Measurements from ENCODE around the gene TREH.

Gene TREH

GRCh38 chr11:118650366-118650765, 29.1 kb downstream of the TREH start:
- Mint-ChIP-seq H3K4me1 (ENCODE audit: low read depth) (peaks cover 9% of the 10 kb centered on the region), H3K9me3 (ENCODE audit: low read depth) (no peaks in the 10 kb centered on the region)

GRCh38 chr11:118649941-118650340, 29.5 kb downstream of the TREH start:
- peaks cover 9% of the 10 kb centered on the region for H3K4me1 Mint-ChIP-seq (ENCODE audit: low read depth)
- H3K36me3 Mint-ChIP-seq, result peaks cover 2% of the 10 kb centered on the region
- H3K9me3 Mint-ChIP-seq (ENCODE audit: low read depth), result no peaks in the 10 kb centered on the region
- no peak overlapping the region for H3K4me3 Mint-ChIP-seq
- no peaks in the 10 kb centered on the region for H3K27me3 Mint-ChIP-seq
- H3K27ac Mint-ChIP-seq, result no peak overlapping the region

More at GRCh38 chr11:118650366-118650765, 29.1 kb downstream of the TREH start:
- H3K27ac Mint-ChIP-seq, result no peak overlapping the region
- no peak overlapping the region for H3K4me3 Mint-ChIP-seq
- H3K27me3 Mint-ChIP-seq, result no peaks in the 10 kb centered on the region
- H3K36me3 Mint-ChIP-seq, result peaks cover 2% of the 10 kb centered on the region

- Mint-ChIP-seq H3K27ac (no peak overlapping the region), H3K9me3 (ENCODE audit: low read depth) (no peaks in the 10 kb centered on the region), H3K27me3 (no peaks in the 10 kb centered on the region), H3K4me3 (no peak overlapping the region), H3K36me3 (peaks cover 2% of the 10 kb centered on the region), H3K4me1 (ENCODE audit: low read depth) (peaks cover 9% of the 10 kb centered on the region)
Observed at GRCh38 chr11:118648291-118648690, 31.2 kb downstream of the TREH start.

GRCh38 chr11:118646393-118646792, 33.1 kb downstream of the TREH start:
- H3K36me3 Mint-ChIP-seq, result peaks cover 2% of the 10 kb centered on the region
- no peaks in the 10 kb centered on the region for H3K9me3 Mint-ChIP-seq (ENCODE audit: low read depth)
- H3K27ac Mint-ChIP-seq, result no peak overlapping the region
- peaks cover 2% of the 10 kb centered on the region for H3K4me1 Mint-ChIP-seq (ENCODE audit: low read depth)
- no peaks in the 10 kb centered on the region for H3K27me3 Mint-ChIP-seq
- no peak overlapping the region for H3K4me3 Mint-ChIP-seq

- no peaks in the 10 kb centered on the region for H3K27me3 Mint-ChIP-seq
- peaks cover 2% of the 10 kb centered on the region for H3K4me1 Mint-ChIP-seq (ENCODE audit: low read depth)
- H3K9me3 Mint-ChIP-seq (ENCODE audit: low read depth), result no peaks in the 10 kb centered on the region
- H3K4me3 Mint-ChIP-seq, result no peak overlapping the region
- H3K27ac Mint-ChIP-seq, result no peak overlapping the region
- H3K36me3 Mint-ChIP-seq, result no peaks in the 10 kb centered on the region
Observed at GRCh38 chr11:118645066-118645715, 34.3 kb downstream of the TREH start.

- H3K27ac Mint-ChIP-seq, result no peak overlapping the region
- no peaks in the 10 kb centered on the region for H3K36me3 Mint-ChIP-seq
- H3K4me1 Mint-ChIP-seq (ENCODE audit: low read depth), result peaks cover 2% of the 10 kb centered on the region
- no peak overlapping the region for H3K4me3 Mint-ChIP-seq
- no peaks in the 10 kb centered on the region for H3K27me3 Mint-ChIP-seq
- no peaks in the 10 kb centered on the region for H3K9me3 Mint-ChIP-seq (ENCODE audit: low read depth)
Observed at GRCh38 chr11:118644496-118644895, 35.0 kb downstream of the TREH start.

- Mint-ChIP-seq H3K4me1 (ENCODE audit: low read depth) (peaks cover 2% of the 10 kb centered on the region), H3K27me3 (no peaks in the 10 kb centered on the region), H3K36me3 (no peaks in the 10 kb centered on the region), H3K9me3 (ENCODE audit: low read depth) (no peaks in the 10 kb centered on the region), H3K27ac (no peak overlapping the region), H3K4me3 (no peak overlapping the region)
Observed at GRCh38 chr11:118643995-118644345, 35.5 kb downstream of the TREH start.

GRCh38 chr11:118643142-118643994, 36.1 kb downstream of the TREH start:
- H3K9me3 Mint-ChIP-seq (ENCODE audit: low read depth), result no peaks in the 10 kb centered on the region
- no peaks in the 10 kb centered on the region for H3K36me3 Mint-ChIP-seq
- no peaks in the 10 kb centered on the region for H3K27me3 Mint-ChIP-seq
- peaks cover 2% of the 10 kb centered on the region for H3K4me1 Mint-ChIP-seq (ENCODE audit: low read depth)
- no peak overlapping the region for H3K4me3 Mint-ChIP-seq
- no peak overlapping the region for H3K27ac Mint-ChIP-seq

- Mint-ChIP-seq H3K27me3 (no peaks in the 10 kb centered on the region), H3K4me1 (ENCODE audit: low read depth) (peaks cover 2% of the 10 kb centered on the region), H3K27ac (no peak overlapping the region), H3K36me3 (no peaks in the 10 kb centered on the region), H3K4me3 (no peak overlapping the region), H3K9me3 (ENCODE audit: low read depth) (no peaks in the 10 kb centered on the region)
Observed at GRCh38 chr11:118641397-118642019, 37.9 kb downstream of the TREH start.

- Mint-ChIP-seq H3K36me3 (no peaks in the 10 kb centered on the region), H3K4me1 (ENCODE audit: low read depth) (peaks cover 2% of the 10 kb centered on the region), H3K4me3 (no peak overlapping the region)
Observed at GRCh38 chr11:118640332-118641154, 38.9 kb downstream of the TREH start.

GRCh38 chr11:118639899-118640298, 39.6 kb downstream of the TREH start:
- H3K27me3 Mint-ChIP-seq, result no peaks in the 10 kb centered on the region
- H3K27ac Mint-ChIP-seq, result no peak overlapping the region
- no peak overlapping the region for H3K4me3 Mint-ChIP-seq
- no peaks in the 10 kb centered on the region for H3K36me3 Mint-ChIP-seq
- no peaks in the 10 kb centered on the region for H3K9me3 Mint-ChIP-seq (ENCODE audit: low read depth)
- H3K4me1 Mint-ChIP-seq (ENCODE audit: low read depth), result peaks cover 2% of the 10 kb centered on the region

More at GRCh38 chr11:118640332-118641154, 38.9 kb downstream of the TREH start:
- Mint-ChIP-seq H3K27me3 (no peaks in the 10 kb centered on the region), H3K9me3 (ENCODE audit: low read depth) (no peaks in the 10 kb centered on the region), H3K27ac (no peak overlapping the region)

- Mint-ChIP-seq H3K36me3 (no peaks in the 10 kb centered on the region), H3K9me3 (ENCODE audit: low read depth) (no peaks in the 10 kb centered on the region), H3K4me1 (ENCODE audit: low read depth) (peaks cover 2% of the 10 kb centered on the region), H3K27ac (no peak overlapping the region), H3K27me3 (no peaks in the 10 kb centered on the region), H3K4me3 (no peak overlapping the region)
Observed at GRCh38 chr11:118638726-118639125, 40.7 kb downstream of the TREH start.

- H3K4me1 Mint-ChIP-seq (ENCODE audit: low read depth), result no peaks in the 10 kb centered on the region
- H3K4me3 Mint-ChIP-seq, result no peak overlapping the region
- H3K36me3 Mint-ChIP-seq, result no peaks in the 10 kb centered on the region
- H3K27me3 Mint-ChIP-seq, result no peaks in the 10 kb centered on the region
- H3K27ac Mint-ChIP-seq, result no peak overlapping the region
- H3K9me3 Mint-ChIP-seq (ENCODE audit: low read depth), result no peaks in the 10 kb centered on the region
Observed at GRCh38 chr11:118636569-118637290, 42.7 kb downstream of the TREH start.

GRCh38 chr11:118635642-118636041, 43.8 kb downstream of the TREH start:
- no peaks in the 10 kb centered on the region for H3K9me3 Mint-ChIP-seq (ENCODE audit: low read depth)
- H3K27me3 Mint-ChIP-seq, result no peaks in the 10 kb centered on the region
- no peak overlapping the region for H3K4me3 Mint-ChIP-seq
- no peak overlapping the region for H3K27ac Mint-ChIP-seq
- H3K4me1 Mint-ChIP-seq (ENCODE audit: low read depth), result no peaks in the 10 kb centered on the region
- H3K36me3 Mint-ChIP-seq, result no peaks in the 10 kb centered on the region

Data from activated naive CD8-positive, alpha-beta T cell (primary cell).